GM10266 (cell line): Measurements from ENCODE around the gene ESPNL.

Experiments used
- DNase-seq: peaks from one replicate; pipeline ENCODE4 v3.0.0; 2012; ENCODE audit errors: extremely low spot score
- CTCF ChIP-seq: IDR thresholded peaks from 2 replicates; pipeline ENCODE4 v1.5.1; 2012; ENCODE audit warnings: mild to moderate bottlenecking, low read depth; ENCODE audit not compliant: control insufficient read depth, insufficient read depth; ENCODE audit errors: missing control alignments

The ESPNL gene

GRCh38 chr2:238125127-238125885, 25.2 kb downstream of the ESPNL start:
- no peak for DNase-seq
- no peak for TF ChIP-seq CTCF

- DNase-seq: no peak
- no peak for TF ChIP-seq CTCF
Observed at GRCh38 chr2:238126338-238126737, 26.2 kb downstream of the ESPNL start.

- TF ChIP-seq CTCF: no peak
- DNase-seq: no peak
Observed at GRCh38 chr2:238126775-238127164, 26.6 kb downstream of the ESPNL start.

GRCh38 chr2:238127165-238128060, 27.3 kb downstream of the ESPNL start:
- DNase-seq: peak; percentile 61
- no peak for TF ChIP-seq CTCF

GRCh38 chr2:238128061-238128440, 27.9 kb downstream of the ESPNL start:
- no peak for TF ChIP-seq CTCF
- DNase-seq: no peak

GRCh38 chr2:238128534-238129001, 28.4 kb downstream of the ESPNL start:
- no peak for DNase-seq
- TF ChIP-seq CTCF: no peak
